ENCODE results near the gene SCAF11.

Gene SCAF11

DNA sequence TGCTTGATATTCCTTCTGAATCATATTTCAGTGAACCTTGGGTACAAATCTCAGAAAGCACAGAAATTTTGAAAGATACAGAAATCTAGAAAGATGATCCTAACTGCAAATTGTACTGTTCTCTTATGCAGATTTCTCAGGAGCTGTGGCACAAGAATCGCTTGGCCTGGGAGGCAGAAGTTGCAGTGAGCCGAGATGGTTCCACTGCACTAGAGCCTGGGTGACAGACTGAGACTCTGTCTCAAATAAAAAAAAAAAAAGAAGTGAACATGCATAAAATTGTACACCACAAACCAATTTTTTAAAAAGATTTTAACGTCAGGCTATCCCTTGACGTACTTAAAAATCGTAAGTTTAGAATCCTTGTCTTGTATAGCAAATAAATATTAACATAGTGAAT is 31.3 kb downstream of the SCAF11 start:
- Histone ChIP-seq H3K4me1 (ENCODE audit: control insufficient read depth in 1 of 2, insufficient read depth in 2 of 2, low read length in 2 of 2) (peaks cover 0 to 13% of the 10 kb centered on the region in 2 donors), H3K27me3 (ENCODE audit: low read depth, low read length) (no peaks in the 10 kb centered on the region), H3K9me3 (ENCODE audit: control insufficient read depth in 1 of 2, low read length in 2 of 2) (no peaks in the 10 kb centered on the region), H3K36me3 (ENCODE audit: control insufficient read depth in 1 of 2, insufficient read depth in 2 of 2, low read length in 2 of 2) (peaks cover 0 to 9% of the 10 kb centered on the region in 2 donors), H3K4me3 (ENCODE audit: low read depth in 1 of 2, low read length in 2 of 2) (no peak overlapping the region), H3K27ac (ENCODE audit: low read length) (no peak overlapping the region)

DNA sequence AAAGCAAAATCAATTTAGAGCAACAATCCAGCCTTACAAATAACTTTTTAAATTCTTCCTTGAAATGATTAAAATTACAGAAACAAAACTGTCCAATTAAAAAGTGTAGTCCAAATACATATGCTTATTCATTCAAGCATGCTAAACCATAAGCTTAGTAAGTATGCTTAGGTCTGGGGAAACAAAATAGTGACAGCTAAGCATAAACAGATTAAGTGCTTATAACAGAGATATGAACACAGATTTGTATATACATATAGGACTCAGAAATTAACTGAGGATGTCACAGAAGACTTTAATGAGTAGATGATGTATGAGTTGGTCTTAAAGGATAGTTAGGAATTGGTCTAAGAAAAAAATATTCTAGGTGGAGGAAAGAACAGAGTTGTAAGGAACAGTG is 41.8 kb downstream of the SCAF11 start:
- Histone ChIP-seq H3K4me3 (ENCODE audit: low read depth in 1 of 2, low read length in 2 of 2) (no peak overlapping the region), H3K4me1 (ENCODE audit: control insufficient read depth in 1 of 2, insufficient read depth in 2 of 2, low read length in 2 of 2) (no peaks in the 10 kb centered on the region), H3K27ac (ENCODE audit: low read length) (no peak overlapping the region), H3K36me3 (ENCODE audit: control insufficient read depth in 1 of 2, insufficient read depth in 2 of 2, low read length in 2 of 2) (peaks cover 27 to 29% of the 10 kb centered on the region in 2 donors), H3K27me3 (ENCODE audit: low read depth, low read length) (no peaks in the 10 kb centered on the region), H3K9me3 (ENCODE audit: control insufficient read depth in 1 of 2, low read length in 2 of 2) (no peaks in the 10 kb centered on the region)

DNA sequence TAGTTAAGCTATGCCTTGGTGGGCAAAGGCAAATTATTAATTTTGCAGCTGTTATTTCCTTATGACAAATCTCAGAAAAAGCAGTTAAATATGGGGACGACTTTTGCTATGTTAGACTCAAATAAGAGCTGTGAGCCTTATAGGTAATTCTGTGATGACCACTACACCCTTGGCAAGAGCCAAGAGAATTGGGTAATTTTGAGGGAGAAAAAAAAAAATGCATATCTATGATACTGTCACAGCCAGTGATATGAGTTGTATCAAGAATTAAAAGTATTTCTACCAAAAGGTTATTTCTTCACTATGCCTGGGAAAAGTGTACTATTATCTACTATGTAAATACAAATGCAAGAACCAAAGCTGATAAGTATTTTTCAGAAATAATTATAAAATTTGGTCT is 43.9 kb downstream of the SCAF11 start:
- Histone ChIP-seq H3K27me3 (ENCODE audit: low read depth, low read length) (no peaks in the 10 kb centered on the region), H3K36me3 (ENCODE audit: control insufficient read depth in 1 of 2, insufficient read depth in 2 of 2, low read length in 2 of 2) (peaks cover 42 to 43% of the 10 kb centered on the region in 2 donors), H3K27ac (ENCODE audit: low read length) (no peak overlapping the region), H3K4me3 (ENCODE audit: low read depth in 1 of 2, low read length in 2 of 2) (no peak overlapping the region), H3K4me1 (ENCODE audit: control insufficient read depth in 1 of 2, insufficient read depth in 2 of 2, low read length in 2 of 2) (no peaks in the 10 kb centered on the region), H3K9me3 (ENCODE audit: control insufficient read depth in 1 of 2, low read length in 2 of 2) (no peaks in the 10 kb centered on the region)

DNA sequence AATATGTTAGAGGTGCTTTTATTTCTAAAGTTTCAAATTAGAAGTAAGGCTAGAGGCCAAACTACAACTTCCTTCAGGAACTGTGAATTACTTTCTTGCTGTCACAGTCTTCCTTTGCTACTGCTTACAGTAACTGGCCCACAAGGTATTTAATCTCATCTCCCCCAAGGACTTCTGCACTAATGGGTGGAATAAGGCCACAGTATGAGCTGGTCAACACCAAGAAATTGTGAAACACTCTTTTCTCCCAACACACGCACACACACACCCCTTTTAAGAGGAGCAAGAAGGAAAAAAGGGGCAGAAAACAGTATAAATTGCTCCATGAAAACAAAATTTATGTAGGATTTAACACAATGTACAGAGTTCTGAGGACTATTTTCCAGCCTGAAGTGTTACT is 45.6 kb downstream of the SCAF11 start:
- no peak overlapping the region for H3K27ac ChIP-seq (ENCODE audit: low read length)
- H3K9me3 ChIP-seq (ENCODE audit: control insufficient read depth in 1 of 2, low read length in 2 of 2) = no peaks in the 10 kb centered on the region
- H3K4me1 ChIP-seq (ENCODE audit: control insufficient read depth in 1 of 2, insufficient read depth in 2 of 2, low read length in 2 of 2) = no peaks in the 10 kb centered on the region
- H3K36me3 ChIP-seq (ENCODE audit: control insufficient read depth in 1 of 2, insufficient read depth in 2 of 2, low read length in 2 of 2) = peaks cover 51 to 53% of the 10 kb centered on the region in 2 donors
- no peaks in the 10 kb centered on the region for H3K27me3 ChIP-seq (ENCODE audit: low read depth, low read length)
- no peak overlapping the region for H3K4me3 ChIP-seq (ENCODE audit: low read depth in 1 of 2, low read length in 2 of 2)

- no peak overlapping the region for H3K4me3 ChIP-seq (ENCODE audit: low read depth in 1 of 2, low read length in 2 of 2)
- no peaks in the 10 kb centered on the region for H3K27me3 ChIP-seq (ENCODE audit: low read depth, low read length)
- peaks cover 0 to 3% of the 10 kb centered on the region in 2 donors for H3K4me1 ChIP-seq (ENCODE audit: control insufficient read depth in 1 of 2, insufficient read depth in 2 of 2, low read length in 2 of 2)
- H3K36me3 ChIP-seq (ENCODE audit: control insufficient read depth in 1 of 2, insufficient read depth in 2 of 2, low read length in 2 of 2) = peaks cover 28 to 34% of the 10 kb centered on the region in 2 donors
- no peak overlapping the region for H3K27ac ChIP-seq (ENCODE audit: low read length)
- H3K9me3 ChIP-seq (ENCODE audit: control insufficient read depth in 1 of 2, low read length in 2 of 2) = no peaks in the 10 kb centered on the region
Observed at GRCh38 chr12:45939759-45940158, 50.6 kb downstream of the SCAF11 start.

- Histone ChIP-seq H3K36me3 (ENCODE audit: control insufficient read depth in 1 of 2, insufficient read depth in 2 of 2, low read length in 2 of 2) (peaks cover 23 to 28% of the 10 kb centered on the region in 2 donors), H3K4me1 (ENCODE audit: control insufficient read depth in 1 of 2, insufficient read depth in 2 of 2, low read length in 2 of 2) (peaks cover 0 to 8% of the 10 kb centered on the region in 2 donors), H3K27ac (ENCODE audit: low read length) (no peak overlapping the region), H3K27me3 (ENCODE audit: low read depth, low read length) (no peaks in the 10 kb centered on the region), H3K9me3 (ENCODE audit: control insufficient read depth in 1 of 2, low read length in 2 of 2) (no peaks in the 10 kb centered on the region), H3K4me3 (ENCODE audit: low read depth in 1 of 2, low read length in 2 of 2) (no peak overlapping the region)
Observed at GRCh38 chr12:45938566-45938965, 51.8 kb downstream of the SCAF11 start.

- peaks cover 12 to 20% of the 10 kb centered on the region in 2 donors for H3K36me3 ChIP-seq (ENCODE audit: control insufficient read depth in 1 of 2, insufficient read depth in 2 of 2, low read length in 2 of 2)
- H3K4me1 ChIP-seq (ENCODE audit: control insufficient read depth in 1 of 2, insufficient read depth in 2 of 2, low read length in 2 of 2) = peaks cover 0 to 10% of the 10 kb centered on the region in 2 donors
- H3K4me3 ChIP-seq (ENCODE audit: low read depth in 1 of 2, low read length in 2 of 2) = no peak overlapping the region
- H3K27ac ChIP-seq (ENCODE audit: low read length) = no peak overlapping the region
- no peaks in the 10 kb centered on the region for H3K27me3 ChIP-seq (ENCODE audit: low read depth, low read length)
- H3K9me3 ChIP-seq (ENCODE audit: control insufficient read depth in 1 of 2, low read length in 2 of 2) = no peaks in the 10 kb centered on the region
Observed at GRCh38 chr12:45934956-45935355, 55.4 kb downstream of the SCAF11 start.

DNA sequence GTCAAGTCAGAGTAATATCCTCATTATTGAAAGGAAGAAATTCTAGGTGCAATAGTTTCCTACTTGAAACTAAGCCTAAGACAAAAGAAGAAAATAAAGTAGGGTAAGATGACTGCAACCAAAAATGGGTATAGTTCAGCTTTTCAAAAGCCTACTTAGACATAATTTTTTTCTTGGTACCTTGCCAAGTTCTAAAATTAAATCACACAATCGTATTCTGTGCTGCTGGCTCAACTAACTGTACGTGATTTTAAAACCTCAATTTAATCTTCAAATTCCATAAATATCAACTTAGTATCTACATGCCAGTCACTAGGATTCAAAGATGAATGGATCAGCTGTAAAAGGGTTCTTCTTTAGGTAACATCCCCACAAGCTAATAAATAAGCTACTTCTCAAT is 56.9 kb downstream of the SCAF11 start:
- Histone ChIP-seq H3K27me3 (ENCODE audit: low read depth, low read length) (no peaks in the 10 kb centered on the region), H3K9me3 (ENCODE audit: control insufficient read depth in 1 of 2, low read length in 2 of 2) (no peaks in the 10 kb centered on the region), H3K36me3 (ENCODE audit: control insufficient read depth in 1 of 2, insufficient read depth in 2 of 2, low read length in 2 of 2) (peaks cover 14 to 23% of the 10 kb centered on the region in 2 donors), H3K4me3 (ENCODE audit: low read depth in 1 of 2, low read length in 2 of 2) (no peak overlapping the region), H3K27ac (ENCODE audit: low read length) (no peak overlapping the region), H3K4me1 (ENCODE audit: control insufficient read depth in 1 of 2, insufficient read depth in 2 of 2, low read length in 2 of 2) (peaks cover 0 to 10% of the 10 kb centered on the region in 2 donors)

DNA sequence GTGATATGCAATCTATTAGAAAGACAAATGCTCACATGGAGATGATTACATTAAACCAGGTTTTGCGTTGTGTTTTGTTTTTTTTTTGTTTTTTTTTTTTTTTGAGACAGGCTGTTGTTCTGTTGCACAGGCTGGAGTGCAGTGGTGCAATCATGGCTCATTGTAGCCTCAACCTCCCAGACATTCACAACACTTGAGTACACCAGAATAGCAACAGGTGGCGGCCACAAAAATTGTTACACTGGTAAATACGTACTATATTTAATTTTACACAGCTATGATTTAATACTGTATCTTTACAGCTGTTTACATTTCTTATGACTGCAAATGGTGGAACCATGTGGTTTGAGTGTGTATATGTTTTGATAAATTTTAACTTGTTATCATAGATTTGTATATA is 60.0 kb downstream of the SCAF11 start:
- Histone ChIP-seq H3K36me3 (ENCODE audit: control insufficient read depth in 1 of 2, insufficient read depth in 2 of 2, low read length in 2 of 2) (peaks cover 36 to 40% of the 10 kb centered on the region in 2 donors), H3K9me3 (ENCODE audit: control insufficient read depth in 1 of 2, low read length in 2 of 2) (no peaks in the 10 kb centered on the region)

DNA sequence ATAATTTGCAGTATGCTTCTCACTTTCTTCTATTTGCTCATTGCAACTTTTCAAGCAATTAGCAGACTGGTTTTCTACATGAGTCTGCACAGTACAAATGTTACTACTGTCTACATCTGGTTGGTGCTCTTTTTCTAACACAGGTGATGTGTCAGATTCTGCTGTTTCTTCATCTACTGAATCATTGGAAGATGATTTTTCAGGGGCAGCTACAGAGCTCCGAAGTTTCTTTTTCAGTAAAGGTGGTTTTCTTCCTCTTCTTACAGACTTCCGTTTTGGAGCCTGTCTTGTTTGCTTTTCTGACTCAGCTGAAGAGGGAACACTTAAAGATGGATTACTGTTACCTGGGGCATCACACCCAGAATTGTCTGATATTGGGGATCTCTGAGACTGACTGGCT is 62.1 kb downstream of the SCAF11 start:
- H3K4me3 ChIP-seq (ENCODE audit: low read depth in 1 of 2, low read length in 2 of 2) = no peak overlapping the region
- no peaks in the 10 kb centered on the region for H3K9me3 ChIP-seq (ENCODE audit: control insufficient read depth in 1 of 2, low read length in 2 of 2)
- H3K27ac ChIP-seq (ENCODE audit: low read length) = no peak overlapping the region
- H3K27me3 ChIP-seq (ENCODE audit: low read depth, low read length) = no peaks in the 10 kb centered on the region
- H3K4me1 ChIP-seq (ENCODE audit: control insufficient read depth in 1 of 2, insufficient read depth in 2 of 2, low read length in 2 of 2) = no peaks in the 10 kb centered on the region
- H3K36me3 ChIP-seq (ENCODE audit: control insufficient read depth in 1 of 2, insufficient read depth in 2 of 2, low read length in 2 of 2) = peaks cover 41 to 49% of the 10 kb centered on the region in 2 donors

More for the DNA sequence above, 60.0 kb downstream of the SCAF11 start:
- Histone ChIP-seq H3K4me3 (ENCODE audit: low read depth in 1 of 2, low read length in 2 of 2) (no peak overlapping the region), H3K4me1 (ENCODE audit: control insufficient read depth in 1 of 2, insufficient read depth in 2 of 2, low read length in 2 of 2) (peaks cover 0 to 7% of the 10 kb centered on the region in 2 donors), H3K27me3 (ENCODE audit: low read depth, low read length) (no peaks in the 10 kb centered on the region), H3K27ac (ENCODE audit: low read length) (no peak overlapping the region)

- Histone ChIP-seq H3K9me3 (ENCODE audit: control insufficient read depth in 1 of 2, low read length in 2 of 2) (no peaks in the 10 kb centered on the region), H3K27me3 (ENCODE audit: low read depth, low read length) (no peaks in the 10 kb centered on the region), H3K36me3 (ENCODE audit: control insufficient read depth in 1 of 2, insufficient read depth in 2 of 2, low read length in 2 of 2) (peaks cover 24 to 27% of the 10 kb centered on the region in 2 donors), H3K4me1 (ENCODE audit: control insufficient read depth in 1 of 2, insufficient read depth in 2 of 2, low read length in 2 of 2) (no peaks in the 10 kb centered on the region), H3K27ac (ENCODE audit: low read length) (no peak overlapping the region), H3K4me3 (ENCODE audit: low read depth in 1 of 2, low read length in 2 of 2) (no peak overlapping the region)
Observed at GRCh38 chr12:45918818-45919217, 71.6 kb downstream of the SCAF11 start.

DNA sequence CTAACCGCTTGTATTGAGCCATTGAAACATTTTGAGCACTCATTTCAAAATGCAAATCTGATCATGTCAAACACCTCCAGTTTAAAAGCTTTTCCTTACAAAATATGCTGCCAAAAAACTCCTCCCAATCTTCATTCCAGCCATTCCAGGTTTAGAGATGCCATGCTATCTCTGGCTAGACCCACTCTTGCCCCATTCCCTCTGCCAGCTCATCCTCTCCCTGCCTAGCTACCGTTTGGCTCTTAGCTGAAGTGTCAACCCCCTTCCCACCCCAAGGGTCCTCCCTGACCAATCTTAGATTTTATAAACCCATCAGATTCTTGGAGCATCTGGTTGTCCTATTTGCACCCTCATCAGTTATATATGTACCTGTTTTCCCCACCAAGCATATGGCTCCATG is 75.0 kb downstream of the SCAF11 start:
- Histone ChIP-seq H3K36me3 (ENCODE audit: control insufficient read depth in 1 of 2, insufficient read depth in 2 of 2, low read length in 2 of 2) (peaks cover 5 to 6% of the 10 kb centered on the region in 2 donors), H3K27ac (ENCODE audit: low read length) (no peak overlapping the region), H3K9me3 (ENCODE audit: control insufficient read depth in 1 of 2, low read length in 2 of 2) (no peaks in the 10 kb centered on the region), H3K27me3 (ENCODE audit: low read depth, low read length) (no peaks in the 10 kb centered on the region), H3K4me3 (ENCODE audit: low read depth in 1 of 2, low read length in 2 of 2) (no peak overlapping the region), H3K4me1 (ENCODE audit: control insufficient read depth in 1 of 2, insufficient read depth in 2 of 2, low read length in 2 of 2) (peaks cover 0 to 5% of the 10 kb centered on the region in 2 donors)
